HFFc6 (cell line): ENCODE measurements around the gene SFTPD. TPM values are rescaled to one million over a fixed set of nuclear protein-coding genes. Genes with fewer than 3 reads are reported as not detected.

ENCODE experiments used
- DNase-seq: peaks from one replicate; pipeline ENCODE4 v3.0.0-alpha.2; 2018
- H3K27ac Mint-ChIP-seq: 2 replicates; pipeline ENCODE4 v1.8.0; 2020; ENCODE audit warnings: mild to moderate bottlenecking, mixed read lengths
- H3K27me3 Mint-ChIP-seq: 2 replicates; pipeline ENCODE4 v1.8.0; 2021; ENCODE audit warnings: mild to moderate bottlenecking, moderate library complexity, mixed read lengths; ENCODE audit not compliant: insufficient read depth
- H3K36me3 Mint-ChIP-seq: 2 replicates; pipeline ENCODE4 v1.8.0; 2021; ENCODE audit warnings: low read depth, mixed read lengths
- H3K4me1 Mint-ChIP-seq: 2 replicates; pipeline ENCODE4 v1.8.0; 2020; ENCODE audit warnings: low read depth, mixed read lengths
- H3K4me3 Mint-ChIP-seq: 2 replicates; pipeline ENCODE4 v1.8.0; 2020; ENCODE audit warnings: mild to moderate bottlenecking, moderate library complexity, mixed read lengths
- H3K9me3 Mint-ChIP-seq: 2 replicates; pipeline ENCODE4 v1.8.0; 2020; ENCODE audit warnings: mild to moderate bottlenecking, mixed read lengths
- CTCF ChIP-seq: fragments of 200-600 bp; sonication (generic); IDR thresholded peaks from 2 replicates; pipeline ENCODE4 v1.5.0; 2021; ENCODE audit warnings: antibody characterized with exemption, mild to moderate bottlenecking
- total RNA-seq, 6 experiments: library from RNA; stranded (reverse); fragmentation: NEBNext Ultra II Directional; extraction: Animal tissue kit (Norgen Biotek cat#: 25700); gene quantifications; 2 replicates in 1 of 6; 3 replicates in 5 of 6; pipeline ENCODE4 v1.2.3, GENCODE V29; 2021

The SFTPD gene
- total RNA-seq, 6 experiments from 2014 or later = not detected

- Mint-ChIP-seq H3K9me3 (no peaks in the 10 kb centered on the region), H3K27me3 (peaks cover 2% of the 10 kb centered on the region; the same call in 1 of the 2 replicates), H3K4me1 (peaks cover 16% of the 10 kb centered on the region), H3K36me3 (no peaks in the 10 kb centered on the region), H3K27ac (no peak overlapping the region), H3K4me3 (no peak overlapping the region)
- DNase-seq = no peak
- TF ChIP-seq CTCF = no peak
These were observed 16.6 kb downstream of the SFTPD start for GRCh38 chr10:79932307-79932706.

GRCh38 chr10:79930751-79931150, 18.2 kb downstream of the SFTPD start:
- no peak overlapping the region for H3K27ac Mint-ChIP-seq
- H3K27me3 Mint-ChIP-seq = peaks cover 5% of the 10 kb centered on the region
- H3K9me3 Mint-ChIP-seq = no peaks in the 10 kb centered on the region

GRCh38 chr10:79930267-79930666, 18.6 kb downstream of the SFTPD start:
- H3K9me3 Mint-ChIP-seq = no peaks in the 10 kb centered on the region
- no peak for TF ChIP-seq CTCF
- no peak overlapping the region for H3K27ac Mint-ChIP-seq
- no peak overlapping the region for H3K4me3 Mint-ChIP-seq
- no peak for DNase-seq
- no peaks in the 10 kb centered on the region for H3K36me3 Mint-ChIP-seq
- H3K4me1 Mint-ChIP-seq = peaks cover 16% of the 10 kb centered on the region
- H3K27me3 Mint-ChIP-seq = peaks cover 6% of the 10 kb centered on the region

More at GRCh38 chr10:79930751-79931150, 18.2 kb downstream of the SFTPD start:
- no peak for DNase-seq
- Mint-ChIP-seq H3K4me1 (peaks cover 16% of the 10 kb centered on the region), H3K36me3 (no peaks in the 10 kb centered on the region), H3K4me3 (no peak overlapping the region)
- TF ChIP-seq CTCF = no peak

- peak; percentile 46 for DNase-seq
- peak; percentile 98 for TF ChIP-seq CTCF
- H3K9me3 Mint-ChIP-seq = no peaks in the 10 kb centered on the region
- H3K4me1 Mint-ChIP-seq = peaks cover 16% of the 10 kb centered on the region
- H3K27ac Mint-ChIP-seq = no peak overlapping the region
- peaks cover 6% of the 10 kb centered on the region for H3K27me3 Mint-ChIP-seq
- H3K36me3 Mint-ChIP-seq = no peaks in the 10 kb centered on the region
- no peak overlapping the region for H3K4me3 Mint-ChIP-seq
These were observed 19.4 kb downstream of the SFTPD start for GRCh38 chr10:79929409-79929904.

GRCh38 chr10:79928028-79928583, 20.8 kb downstream of the SFTPD start:
- no peak for DNase-seq
- Mint-ChIP-seq H3K27ac (no peak overlapping the region), H3K9me3 (no peaks in the 10 kb centered on the region), H3K4me3 (no peak overlapping the region), H3K27me3 (peaks cover 6% of the 10 kb centered on the region), H3K4me1 (peaks cover 16% of the 10 kb centered on the region), H3K36me3 (no peaks in the 10 kb centered on the region)
- TF ChIP-seq CTCF = no peak
